T-helper 1 cell (primary cell): ENCODE results near the gene ACOXL.
"Not testable (repeated sequence)": the region's sequence is repeated elsewhere in the genome, so short reads cannot be mapped to it uniquely, and the experiment has no call there.

Experiments
- DNase-seq, 5 donors: peaks; one replicate each; pipeline ENCODE4 v3.0.0-alpha.2; 2012 to 2020

Gene ACOXL

DNA sequence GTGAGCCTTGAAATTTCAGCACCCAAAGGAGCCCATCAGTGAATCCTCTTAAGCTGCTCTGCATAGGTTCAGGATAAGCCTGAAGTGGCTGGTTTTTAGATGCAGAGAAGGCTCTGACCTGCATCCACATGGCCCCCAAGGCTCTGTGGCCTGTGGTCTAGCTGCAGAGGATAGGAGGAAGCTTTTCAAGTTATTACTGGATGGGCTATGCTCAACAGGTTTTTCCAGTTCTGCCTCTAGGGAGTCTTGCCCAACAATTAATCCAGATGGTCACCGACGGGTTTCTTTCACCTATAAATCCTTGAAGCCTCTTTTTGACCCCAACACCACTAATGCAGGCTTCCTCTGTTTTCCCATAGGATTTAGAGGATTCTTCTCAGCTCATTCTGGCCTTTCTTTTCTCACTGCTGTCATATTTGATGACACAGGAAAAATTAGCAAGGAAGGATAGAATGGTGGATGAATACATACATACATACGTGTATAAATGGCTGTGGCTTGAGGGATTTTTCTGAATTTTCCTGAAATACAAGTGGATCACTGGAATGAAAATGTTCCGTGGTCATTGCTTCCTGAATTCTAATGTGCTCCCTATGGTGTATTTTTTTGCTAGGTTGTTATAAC is 336.2 kb downstream of the ACOXL start:
- DNase-seq, result no peak

DNA sequence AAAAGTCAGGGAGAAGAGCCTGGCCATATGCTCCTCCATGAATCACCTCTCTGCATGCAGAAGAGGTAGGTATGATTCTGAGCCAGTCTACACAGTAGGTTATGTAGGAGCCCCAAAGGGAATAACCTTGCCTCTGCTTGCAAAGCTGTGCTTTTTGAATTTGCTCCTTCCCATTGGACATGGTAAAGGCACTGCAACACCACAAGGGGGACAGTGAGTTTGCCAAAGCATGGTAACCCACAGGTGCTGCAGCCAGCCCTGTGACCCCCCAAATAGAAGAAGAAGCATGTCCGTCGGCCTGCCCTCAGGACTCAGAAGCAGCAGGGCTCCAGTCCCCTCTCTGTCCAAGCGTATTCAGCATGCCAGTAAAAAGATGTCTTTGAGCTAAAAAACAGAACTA is 337.3 kb downstream of the ACOXL start:
- no peak for DNase-seq

DNA sequence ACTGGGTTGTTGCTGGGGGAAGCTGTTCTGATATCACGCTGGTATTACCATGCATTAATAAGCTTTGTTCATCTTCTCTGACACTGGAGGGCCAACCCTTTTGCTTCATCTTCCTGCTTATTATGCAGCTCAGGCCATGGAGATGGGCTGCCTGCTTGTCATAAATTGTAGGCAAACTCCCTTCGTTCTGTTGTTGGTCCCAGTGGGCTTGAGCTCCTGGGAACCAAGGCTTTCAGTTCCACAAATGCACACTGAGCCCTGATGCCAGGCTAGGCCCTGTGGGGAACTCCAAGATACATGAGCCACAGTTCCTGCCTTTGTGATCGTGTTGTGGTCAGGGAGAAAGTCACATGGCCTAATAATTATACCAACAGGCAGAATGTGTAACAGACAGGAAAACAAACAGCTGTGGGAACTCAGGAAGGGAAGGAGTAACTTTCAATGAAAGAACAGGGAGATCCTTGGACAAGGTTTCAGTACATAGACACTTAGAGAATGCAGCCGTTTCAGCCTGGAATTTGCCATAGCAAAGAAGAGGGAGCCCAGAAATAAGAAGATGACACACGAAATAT is 339.3 kb downstream of the ACOXL start:
- DNase-seq, result no peak

DNA sequence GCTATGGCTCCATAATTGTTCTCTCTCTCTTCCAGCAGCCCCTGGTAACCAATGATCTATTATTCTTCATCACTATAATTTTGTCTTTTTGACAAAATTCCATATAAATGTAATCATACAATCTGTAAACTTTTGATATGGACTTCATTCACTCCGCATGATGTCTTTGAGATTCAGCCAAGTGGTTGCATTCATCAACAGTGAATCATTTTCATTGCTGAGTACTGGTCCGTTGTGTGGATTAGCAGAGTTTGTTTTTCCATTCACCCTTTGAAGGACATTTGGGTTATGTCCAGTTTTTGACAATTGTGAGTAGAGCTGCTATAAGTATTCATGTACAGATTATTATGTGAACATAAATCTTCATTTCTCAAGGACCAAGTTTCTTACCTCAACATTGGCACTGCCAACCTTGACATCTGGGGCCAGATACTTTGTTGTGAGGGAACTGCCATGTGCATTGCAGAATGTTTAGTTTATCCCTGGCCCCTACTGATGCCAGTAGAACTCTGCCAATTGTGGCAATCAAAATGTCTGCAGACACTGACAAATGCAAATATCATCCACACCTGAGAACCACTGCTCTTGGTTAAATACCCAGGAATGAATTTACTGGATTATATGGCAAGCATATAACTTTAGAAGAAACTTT is 340.0 kb downstream of the ACOXL start:
- DNase-seq, result no peak

DNA sequence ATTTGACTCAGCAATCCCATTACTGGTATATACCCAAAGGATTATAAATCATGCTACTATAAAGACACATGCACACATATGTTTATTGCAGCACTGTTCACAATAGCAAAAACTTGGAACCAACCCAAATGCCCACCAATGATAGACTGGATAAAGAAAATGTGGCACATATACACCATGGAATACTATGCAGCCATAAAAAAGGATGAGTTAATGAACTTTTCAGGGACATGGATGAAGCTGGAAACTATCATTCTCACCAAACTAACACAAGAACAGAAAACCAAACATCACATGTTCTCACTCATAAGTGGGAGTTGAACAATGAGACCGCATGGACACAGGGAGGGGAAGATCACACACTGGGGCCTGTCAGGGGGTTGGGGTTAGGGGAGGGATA is 350.3 kb downstream of the ACOXL start:
- not testable (repeated sequence) for DNase-seq

- peak in 1 of 5 donors; percentile 25 for DNase-seq
Measured at GRCh38 chr2:111091811-111092211, 359.4 kb downstream of the ACOXL start.

GRCh38 chr2:111094691-111095090 is 362.3 kb downstream of the ACOXL start:
- DNase-seq, result no peak

- DNase-seq, result no peak
Measured at GRCh38 chr2:111095434-111095833, 363.1 kb downstream of the ACOXL start.

DNA sequence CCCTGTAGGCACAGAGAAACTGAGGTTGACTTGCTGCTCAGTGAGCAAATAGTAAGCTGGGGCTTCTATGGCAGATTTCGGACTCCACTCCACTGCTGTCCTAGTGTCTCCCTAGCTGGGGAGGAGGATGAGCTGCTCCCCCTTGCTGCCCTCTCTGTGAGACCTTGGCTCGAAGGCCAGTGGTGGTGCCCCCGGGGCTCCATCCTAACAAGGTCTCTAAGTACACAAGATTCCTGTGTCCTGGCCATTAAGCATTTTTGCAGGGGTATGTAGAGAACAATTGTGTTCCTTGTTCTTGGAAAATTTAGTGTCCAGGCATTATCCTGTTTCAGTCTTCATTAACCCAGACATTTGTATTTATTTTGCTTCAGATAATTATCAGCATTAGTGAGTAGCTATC is 367.0 kb downstream of the ACOXL start:
- DNase-seq, result no peak

GRCh38 chr2:111100087-111100764 is 367.9 kb downstream of the ACOXL start:
- no peak for DNase-seq

GRCh38 chr2:111100765-111101162 is 368.4 kb downstream of the ACOXL start:
- peak in 1 of 5 donors; percentile 78 for DNase-seq

DNA sequence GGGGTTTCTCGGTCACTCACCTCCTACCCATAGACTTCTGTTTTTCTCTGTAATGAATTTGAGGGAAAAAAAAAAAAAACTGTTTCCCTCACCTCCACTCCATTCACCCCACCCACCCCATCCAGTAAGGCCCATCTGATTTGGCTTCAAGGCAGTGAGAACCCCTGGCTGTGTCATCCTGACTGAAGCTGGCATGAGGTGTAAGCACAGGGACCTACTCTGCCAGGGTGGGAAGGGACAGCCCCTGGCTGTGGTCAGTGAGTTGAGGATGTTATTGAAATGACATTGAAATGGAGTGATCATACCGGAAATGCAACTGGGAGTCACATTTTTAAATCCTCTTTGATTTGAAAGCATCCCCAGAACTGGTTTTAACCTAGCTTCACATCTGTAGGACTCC is 369.2 kb downstream of the ACOXL start:
- DNase-seq, result peak in 1 of 5 donors; percentile 9

DNA sequence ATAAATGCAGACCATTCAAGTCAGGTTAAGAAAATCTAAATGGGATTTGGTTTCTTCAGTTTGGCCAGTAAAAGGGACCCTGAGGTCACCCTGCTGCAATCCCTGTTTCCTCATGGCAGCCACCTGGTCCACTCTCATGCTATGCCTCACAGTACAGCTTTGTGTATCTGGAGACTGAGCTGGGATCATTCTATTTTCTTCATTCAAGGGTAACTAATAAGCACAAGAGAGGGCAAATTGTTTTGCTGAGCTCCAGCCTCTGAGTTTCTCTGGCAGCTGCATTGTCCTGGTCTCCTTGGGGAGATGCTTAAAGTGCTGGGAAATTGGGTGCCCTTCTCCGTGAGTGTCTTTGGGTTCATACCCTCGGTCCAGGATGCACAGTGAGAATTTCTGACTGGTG is 369.8 kb downstream of the ACOXL start:
- DNase-seq, result no peak

DNA sequence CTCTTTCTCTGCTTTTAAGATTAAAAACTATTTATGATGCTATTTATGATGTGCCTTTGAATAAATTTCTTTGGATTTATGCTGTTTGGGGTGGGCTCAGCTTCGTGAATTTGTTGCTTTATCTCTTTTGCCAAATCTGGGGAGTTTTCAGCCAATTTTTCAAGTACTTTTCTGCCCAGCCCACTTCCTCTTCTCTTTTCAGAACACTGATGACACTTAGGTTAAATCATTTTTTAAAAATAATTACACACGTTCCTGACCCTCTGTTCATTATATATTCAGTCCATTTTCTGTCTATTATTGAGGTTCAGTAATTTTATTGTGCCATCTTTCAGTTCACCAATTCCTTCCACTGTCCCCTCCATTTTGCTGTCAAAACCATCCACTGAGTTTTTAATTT is 373.6 kb downstream of the ACOXL start:
- DNase-seq, result no peak

DNA sequence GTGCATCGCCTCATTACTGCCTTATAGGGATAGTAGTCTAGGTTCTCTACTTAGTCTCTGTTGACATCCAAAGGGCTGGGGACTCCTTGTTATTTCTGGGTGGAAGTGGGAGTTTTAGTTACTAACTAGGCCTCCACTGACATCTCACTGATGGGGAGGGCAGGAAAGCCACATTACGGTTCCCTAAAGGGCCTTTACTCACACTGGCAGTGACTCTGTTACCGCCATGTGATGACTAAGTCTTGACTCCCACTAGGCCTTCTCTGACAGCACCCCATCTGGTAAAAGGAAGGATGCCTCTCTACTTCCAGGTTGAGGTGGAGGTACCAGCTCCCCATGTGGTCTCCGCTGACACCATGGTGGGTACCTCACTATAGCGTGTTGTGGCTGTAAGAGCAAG is 374.3 kb downstream of the ACOXL start:
- DNase-seq, result no peak

- DNase-seq, result no peak
Measured at GRCh38 chr2:111108745-111109271, 376.4 kb downstream of the ACOXL start.

GRCh38 chr2:111111101-111111755 is 378.9 kb downstream of the ACOXL start:
- no peak for DNase-seq

DNA sequence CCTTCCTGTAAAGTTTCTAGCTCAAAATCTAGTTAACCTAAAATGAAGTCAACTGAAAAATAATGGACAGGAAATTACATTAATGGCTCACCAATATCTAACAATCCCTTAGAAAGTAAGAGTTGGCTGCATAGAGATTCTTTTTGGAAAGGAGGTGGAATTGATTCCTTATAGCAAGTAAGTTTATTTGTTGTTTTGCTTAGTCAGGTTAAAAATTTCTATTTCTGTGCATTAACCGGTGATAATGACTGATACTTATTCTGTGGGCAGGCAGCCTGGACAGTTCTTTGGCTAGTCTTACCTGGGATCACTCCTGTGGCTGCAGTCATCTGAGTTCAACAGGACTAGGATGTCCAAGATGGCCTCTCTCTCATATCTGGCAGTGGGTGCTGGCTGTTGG is 381.5 kb downstream of the ACOXL start:
- no peak for DNase-seq

GRCh38 chr2:111116011-111116746 is 383.8 kb downstream of the ACOXL start:
- DNase-seq, result peak in 1 of 5 donors; percentile 47

- DNase-seq, result peak; percentile 37 to 77 (median 56)
Measured at GRCh38 chr2:111116843-111117597, 384.6 kb downstream of the ACOXL start.
